HG03571 (cell line): ENCODE results near the gene PPP1R14B.

Source experiments
- ATAC-seq: cut with Tn5 transposase; IDR thresholded peaks from one replicate; pipeline ENCODE4 v1.9.1; 2021; ENCODE audit not compliant: unreplicated experiment

The PPP1R14B gene

GRCh38 chr11:64246621-64246870 lies 197 bp downstream of the PPP1R14B start:
- peak; percentile 5 for ATAC-seq

GRCh38 chr11:64245797-64246620 lies 734 bp downstream of the PPP1R14B start:
- ATAC-seq: no peak

- no peak for ATAC-seq
Observed at GRCh38 chr11:64245401-64245796, 1.3 kb downstream of the PPP1R14B start.

- no peak for ATAC-seq
Observed at GRCh38 chr11:64244966-64245365, 1.8 kb downstream of the PPP1R14B start.

- no peak for ATAC-seq
Observed at GRCh38 chr11:64244107-64244506, 2.6 kb downstream of the PPP1R14B start.

GRCh38 chr11:64243236-64243854 lies 3.4 kb downstream of the PPP1R14B start:
- no peak for ATAC-seq

GRCh38 chr11:64241491-64242374 lies 5.0 kb downstream of the PPP1R14B start:
- ATAC-seq: peak; percentile 44

- ATAC-seq: peak; percentile 54
Observed at GRCh38 chr11:64241241-64241490, 5.6 kb downstream of the PPP1R14B start.

- peak; percentile 44 for ATAC-seq
Observed at GRCh38 chr11:64240435-64241240, 6.1 kb downstream of the PPP1R14B start, which contains the start of gene FKBP2. FKBP2 (plus strand) TSS chr11:64241095; CDS start chr11:64242388, 1,293 bp downstream.

- ATAC-seq: no peak
Observed at GRCh38 chr11:64239662-64240434, 6.9 kb downstream of the PPP1R14B start.

- no peak for ATAC-seq
Observed at GRCh38 chr11:64238999-64239398, 7.7 kb downstream of the PPP1R14B start.

- ATAC-seq: no peak
Observed at GRCh38 chr11:64238076-64238475, 8.7 kb downstream of the PPP1R14B start.

GRCh38 chr11:64237484-64237951 lies 9.2 kb downstream of the PPP1R14B start:
- ATAC-seq: no peak

GRCh38 chr11:64235437-64236161 lies 11.1 kb downstream of the PPP1R14B start:
- ATAC-seq: no peak

GRCh38 chr11:64234647-64235379 lies 11.9 kb downstream of the PPP1R14B start:
- peak; percentile 10 for ATAC-seq

GRCh38 chr11:64233913-64234586 lies 12.7 kb downstream of the PPP1R14B start, which contains the start of gene VEGFB:
VEGFB (plus strand) TSS chr11:64234584; CDS start chr11:64234834, 250 bp downstream.
- ATAC-seq: peak; percentile 27

GRCh38 chr11:64232967-64233315 lies 13.8 kb downstream of the PPP1R14B start:
- ATAC-seq: no peak
